HepG2 (cell line): ENCODE data around the gene ZNF546. TPM values are rescaled to one million over a fixed set of nuclear protein-coding genes. Genes with fewer than 3 reads are reported as not detected.

Experiments
- ATAC-seq: fragments of 200-7000 bp; cut with Tn5 transposase; 3 replicates; pipeline ENCODE4 v1.9.1; 2020; ENCODE audit warnings: mild to moderate bottlenecking, moderate library complexity
- BruUV-seq: library from RNA; stranded (reverse); fragments of 400-500 nt; replicated peaks from 2 replicates; lab custom pipeline; 2021; lab: Mats Ljungman, UMichigan
- CTCF ChIA-PET: fragments of 300-600 bp; formaldehyde crosslinking; extraction: SDS; loops from one replicate; lab custom pipeline; 2021; ENCODE audit warnings: low total read pairs, inconsistent platforms, low intra/inter-chr PET ratio; lab: Yijun Ruan, JAX
- POLR2A ChIA-PET: fragments of 350-600 bp; sonication (Branson Sonifier 250); formaldehyde crosslinking; loops from one replicate; lab custom pipeline; 2020; ENCODE audit warnings: antibody characterized with exemption, inconsistent platforms; lab: Yijun Ruan, JAX
- DNase-seq: peaks from one replicate; pipeline ENCODE4 v3.0.0-alpha.2; 2015; ENCODE audit warnings: low spot score
- FAIRE-seq: peaks from 3 replicates; lab custom pipeline; 2011; peaks lifted over from hg19 to GRCh38; lab: Jason Lieb, UNC
- H2AFZ ChIP-seq: one replicate; pipeline ENCODE4 v1.6.1; 2011; ENCODE audit warnings: low read length, inconsistent platforms
- H3K27ac ChIP-seq: fragments of 300-600 bp; 3 replicates; pipeline ENCODE4 v1.8.0; 2011; ENCODE audit warnings: mixed run types, mild to moderate bottlenecking, mixed read lengths, low read length, inconsistent platforms; ENCODE audit not compliant: insufficient read depth; ENCODE audit errors: extremely low read length
- H3K27me3 ChIP-seq, 2 experiments: fragments of 200-600 bp in 1 of 2; 2 replicates in 1 of 2; 3 replicates in 1 of 2; pipeline versions ENCODE4 v1.6.0 to v1.8.0; 2011; ENCODE audit warnings: low read length in 2 of 2, mild to moderate bottlenecking in 2 of 2, moderate library complexity in 2 of 2, inconsistent platforms in 1 of 2; ENCODE audit not compliant: insufficient read depth in 2 of 2, control insufficient read depth in 1 of 2
- H3K36me3 ChIP-seq, 2 experiments: fragments of 200-600 bp in 1 of 2; replicated peaks in 1 of 2; 2 replicates in 1 of 2; 3 replicates in 1 of 2; pipeline versions ENCODE4 v1.5.1 to v1.8.0; 2011; ENCODE audit warnings: low read length in 2 of 2, inconsistent platforms in 1 of 2; ENCODE audit not compliant: insufficient read depth in 2 of 2, control insufficient read depth in 1 of 2
- H3K4me1 ChIP-seq: 2 replicates; pipeline ENCODE4 v1.5.1; 2012; ENCODE audit warnings: low read length, inconsistent platforms; ENCODE audit not compliant: insufficient read depth
- H3K4me2 ChIP-seq: 2 replicates; pipeline ENCODE4 v1.6.0; 2011; ENCODE audit warnings: low read depth, low read length, inconsistent platforms
- H3K4me3 ChIP-seq, 3 experiments: fragments of 200-600 bp in 1 of 3; sonication (generic), shearing (Covaris generic) in 1 of 3; replicated peaks in 1 of 3; 2 replicates each; pipeline ENCODE4 v1.5.1; 2011 to 2016; ENCODE audit warnings: low read length in 3 of 3, inconsistent platforms in 2 of 3, low read depth in 2 of 3, mild to moderate bottlenecking in 2 of 3, control low read depth in 1 of 3, mixed read lengths in 1 of 3; ENCODE audit not compliant: insufficient read depth in 1 of 3
- H3K79me2 ChIP-seq: one replicate; pipeline ENCODE4 v1.6.1; 2011; ENCODE audit warnings: low read length, inconsistent platforms; ENCODE audit not compliant: insufficient read depth
- H3K9ac ChIP-seq: 2 replicates; pipeline ENCODE4 v1.6.0; 2011; ENCODE audit warnings: mild to moderate bottlenecking, low read depth, low read length, inconsistent platforms; ENCODE audit not compliant: insufficient read depth
- H3K9me3 ChIP-seq: 2 replicates; pipeline ENCODE4 v1.5.1; 2012; ENCODE audit warnings: mild to moderate bottlenecking, low read length
- H4K20me1 ChIP-seq: 2 replicates; pipeline ENCODE4 v1.6.0; 2011; ENCODE audit warnings: inconsistent platforms, mild to moderate bottlenecking, low read length, moderate library complexity; ENCODE audit not compliant: insufficient read depth
- HMGXB4 ChIP-seq, 2 experiments: sonication (generic) in 1 of 2; formaldehyde crosslinking in 1 of 2; IDR thresholded peaks; 2 replicates each; pipeline versions ENCODE4 v1.4.0 to v1.6.1; 2018 to 2020; ENCODE audit warnings: missing genetic modification reagents in 2 of 2, borderline replicate concordance in 1 of 2, low read depth in 1 of 2, mild to moderate bottlenecking in 1 of 2, missing biosample characterization in 1 of 2
- IRF2 ChIP-seq: IDR thresholded peaks from 2 replicates; pipeline ENCODE4 v1.6.1; 2018; ENCODE audit warnings: missing genetic modification reagents, missing compliant biosample characterization
- KDM5A ChIP-seq: fragments of 200-600 bp; sonication (generic); IDR thresholded peaks from 2 replicates; pipeline ENCODE4 v1.7.0; 2018; ENCODE audit warnings: antibody characterized with exemption, mild to moderate bottlenecking, low read length, borderline replicate concordance
- PHF21A ChIP-seq: sonication (generic); formaldehyde crosslinking; IDR thresholded peaks from 2 replicates; pipeline ENCODE4 v1.5.0; 2020; ENCODE audit warnings: mild to moderate bottlenecking, missing genetic modification reagents
- POLR2G ChIP-seq: fragments of 200-400 bp; formaldehyde crosslinking; IDR thresholded peaks from 2 replicates; pipeline ENCODE4 v1.6.1; 2018; ENCODE audit warnings: mild to moderate bottlenecking, low read depth, low read length, moderate library complexity
- SMYD3 ChIP-seq: sonication (generic); formaldehyde crosslinking; IDR thresholded peaks from 2 replicates; pipeline ENCODE4 v1.8.1; 2023; ENCODE audit warnings: mild to moderate bottlenecking, missing genetic modification reagents
- TOE1 ChIP-seq: sonication (generic); formaldehyde crosslinking; IDR thresholded peaks from 2 replicates; pipeline ENCODE4 v1.4.0; 2020; ENCODE audit warnings: mild to moderate bottlenecking, missing genetic modification reagents
- ZNF17 ChIP-seq: sonication (generic); formaldehyde crosslinking; IDR thresholded peaks from 2 replicates; pipeline ENCODE4 v1.5.0; 2020; ENCODE audit warnings: mild to moderate bottlenecking, missing genetic modification reagents
- ZNF709 ChIP-seq: sonication (generic); formaldehyde crosslinking; IDR thresholded peaks from 2 replicates; pipeline ENCODE4 v1.5.0; 2020; ENCODE audit warnings: mild to moderate bottlenecking, missing genetic modification reagents
- ZSCAN25 ChIP-seq: sonication (generic); formaldehyde crosslinking; IDR thresholded peaks from 2 replicates; pipeline ENCODE4 v1.8.0; 2022; ENCODE audit warnings: mild to moderate bottlenecking, missing genetic modification reagents
- whole genome bisulfite sequencing: methylation state at CpG from one replicate; pipeline ENCODE4 v1.1.6; 2017; ENCODE audit warnings: low lambda C conversion rate; 5-methylcytosine and 5-hydroxymethylcytosine counted together
- in situ Hi-C: cut with HindIII; loops from 2 replicates; pipeline ENCODE4 v1.10.0; 2017; ENCODE audit warnings: low pct_unique_long_range_greater_than_20kb; ENCODE audit not compliant: extremely low pct_ligation_motif_present
- intact Hi-C: fragments of 100-400 bp; cut with micrococcal nuclease; formaldehyde crosslinking; loops from one replicate; pipeline ENCODE4 v1.10.0; 2022; ENCODE audit not compliant: unreplicated experiment
- polyA plus RNA-seq, 8 experiments: library from polyadenylated mRNA; depleted of rRNA in 3 of 8; stranded (reverse) in 7 of 8; unstranded in 1 of 8; fragments of >200 nt; fragmentation: Illumina TruSeq in 4 of 8; extraction: Trizol in 4 of 8; gene quantifications; 2 replicates each; pipeline versions ENCODE4 v1.2.1 to v1.2.3, GENCODE V29; 2011 to 2016; ENCODE audit warnings: low read depth in 4 of 8, missing spikeins in 1 of 8, mixed read lengths in 1 of 8; ENCODE audit not compliant: insufficient read depth in 1 of 8
- total RNA-seq, 5 experiments: library from RNA; depleted of rRNA; stranded (reverse); fragments of >200 nt; fragmentation: Illumina TruSeq; extraction: Trizol; gene quantifications; 2 replicates each; pipeline ENCODE4 v1.2.3, GENCODE V29; 2016; ENCODE audit warnings: low read depth in 1 of 5
- TF ChIP-seq, protein P1 (sequence below): sonication (generic); formaldehyde crosslinking; IDR thresholded peaks from 2 replicates; pipeline ENCODE4 v1.4.0; 2020; ENCODE audit warnings: missing genetic modification reagents

The ZNF546 gene
- total and polyA plus RNA-seq, 2 of the 13 experiments (the other 11 are each of a cell fraction or from before 2014, with no cell fraction given): 2.2 to 4.1 TPM

GRCh38 chr19:40056505-40056904 is 59.6 kb downstream of the ZNF546 start:
- FAIRE-seq (no peak), ATAC-seq (no peak), DNase-seq (no peak)
- peak overlapping the region; percentile 79 for H3K4me2 ChIP-seq
- in situ Hi-C loops: no loop called here
- no peaks in the 10 kb centered on the region for H3K36me3 ChIP-seq
- intact Hi-C loops: loop anchor here (5.0 kb wide), 1 partner anchor 36 kb away; the partner anchor contains the start of gene ZNF780A
- TF ChIP-seq, protein P1, sequence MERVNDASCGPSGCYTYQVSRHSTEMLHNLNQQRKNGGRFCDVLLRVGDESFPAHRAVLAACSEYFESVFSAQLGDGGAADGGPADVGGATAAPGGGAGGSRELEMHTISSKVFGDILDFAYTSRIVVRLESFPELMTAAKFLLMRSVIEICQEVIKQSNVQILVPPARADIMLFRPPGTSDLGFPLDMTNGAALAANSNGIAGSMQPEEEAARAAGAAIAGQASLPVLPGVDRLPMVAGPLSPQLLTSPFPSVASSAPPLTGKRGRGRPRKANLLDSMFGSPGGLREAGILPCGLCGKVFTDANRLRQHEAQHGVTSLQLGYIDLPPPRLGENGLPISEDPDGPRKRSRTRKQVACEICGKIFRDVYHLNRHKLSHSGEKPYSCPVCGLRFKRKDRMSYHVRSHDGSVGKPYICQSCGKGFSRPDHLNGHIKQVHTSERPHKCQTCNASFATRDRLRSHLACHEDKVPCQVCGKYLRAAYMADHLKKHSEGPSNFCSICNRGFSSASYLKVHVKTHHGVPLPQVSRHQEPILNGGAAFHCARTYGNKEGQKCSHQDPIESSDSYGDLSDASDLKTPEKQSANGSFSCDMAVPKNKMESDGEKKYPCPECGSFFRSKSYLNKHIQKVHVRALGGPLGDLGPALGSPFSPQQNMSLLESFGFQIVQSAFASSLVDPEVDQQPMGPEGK (CRISPR knock-in tag): no peak
- TF ChIP-seq PHF21A (CRISPR knock-in tag) (no peak), KDM5A (peak; percentile 2; the same call in 1 of the 2 replicates), IRF2 (CRISPR knock-in tag) (no peak), ZNF709 (CRISPR knock-in tag) (no peak), HMGXB4 (CRISPR knock-in tag; IDR thresholded peaks at IDR 0.05; ENCODE audit: borderline replicate concordance in 1 of 2, low read depth in 1 of 2) (no peak), ZNF17 (CRISPR knock-in tag) (no peak), POLR2G (no peak), TOE1 (CRISPR knock-in tag) (no peak), ZSCAN25 (CRISPR knock-in tag) (no peak), SMYD3 (0 out of 2 replicates have a peak, but pooled peaks have one; percentile 12)
- peak overlapping the region; percentile 85 for H3K9ac ChIP-seq
- peaks cover 44% of the 10 kb centered on the region for H3K79me2 ChIP-seq
- H4K20me1 ChIP-seq: peaks cover 3% of the 10 kb centered on the region; the same call in 1 of the 2 replicates
- peak overlapping the region; percentile 80 to 90 (median 84) for H3K4me3 ChIP-seq
- BruUV-seq: TSS peak; percentile 84
- POLR2A ChIA-PET: interaction anchor here (1.0 to 3.2 kb wide), 3 partner anchors 28 to 86 kb away, joined by 4 to 15 read pairs (median 4); partner anchors contain the start of gene ZNF780A
- CTCF ChIA-PET: no interaction called here
- H3K27me3 ChIP-seq: no peaks in the 10 kb centered on the region; a peak in 1 of 5 replicates
- WGBS: 2% methylated on average over 7 of the region's 7 CpGs
- H2AFZ ChIP-seq: peak overlapping the region; percentile 92
- peaks cover 19% of the 10 kb centered on the region for H3K9me3 ChIP-seq
- peaks cover 43% of the 10 kb centered on the region for H3K4me1 ChIP-seq
- peak overlapping the region; percentile 65 for H3K27ac ChIP-seq
